Activated CD8-positive, alpha-beta memory T cell treated with anti-CD3 and anti-CD28 coated beads, Interleukin-2, amount 50 U/mL, for 48 hours (primary cell): Measurements from ENCODE around the gene ANXA6.

Experiments used
- DNase-seq: peaks from one replicate; pipeline ENCODE4 v3.0.0-alpha.2; 2020

Gene ANXA6

DNA sequence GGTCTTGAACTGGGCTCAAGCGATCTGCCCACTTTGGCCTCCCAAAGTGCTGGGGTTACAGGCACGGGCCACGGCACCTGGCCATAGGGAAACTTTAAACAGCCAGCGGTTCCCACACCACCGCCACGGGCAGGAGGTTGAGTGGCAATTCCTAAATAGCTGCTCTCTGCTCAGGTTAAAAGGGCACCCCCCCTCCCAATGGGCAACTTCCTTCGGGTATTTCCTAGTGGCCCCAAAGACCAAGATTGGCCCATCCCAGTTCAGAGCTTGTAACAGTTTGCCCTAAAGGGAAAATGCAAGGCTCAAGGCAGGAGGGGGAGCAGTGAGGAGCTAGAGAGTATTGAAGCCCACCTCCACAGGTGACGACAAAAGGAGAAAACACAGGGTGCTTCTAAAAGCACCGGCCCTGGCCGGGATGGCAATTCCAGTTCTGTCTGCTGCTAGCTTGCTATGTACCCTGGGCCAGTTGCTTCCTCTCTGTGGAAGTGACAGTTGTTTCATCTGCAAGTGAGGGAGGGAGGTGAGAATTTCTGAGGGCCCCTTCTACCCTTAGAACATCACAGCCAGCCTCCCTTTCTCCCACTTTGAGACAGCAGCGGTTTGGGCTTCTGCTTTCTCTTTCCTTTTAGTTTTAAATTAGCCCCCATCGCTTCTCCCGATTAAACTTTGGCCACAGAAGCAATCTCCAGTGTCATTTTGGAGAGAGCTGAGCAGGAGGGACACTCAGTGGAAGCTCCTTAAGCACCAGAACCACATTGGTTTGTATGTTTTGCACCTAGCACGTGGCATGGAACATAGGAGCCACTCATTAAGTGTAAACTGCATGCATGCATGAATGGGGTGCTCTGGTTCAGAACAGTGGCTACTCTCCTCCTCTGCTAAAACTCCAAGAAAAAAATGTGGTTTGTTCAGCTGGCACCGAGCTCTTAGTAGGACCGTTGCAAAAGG is 59.5 kb downstream of the ANXA6 start:
- DNase-seq, result no peak

GRCh38 chr5:151097061-151097460 is 60.5 kb downstream of the ANXA6 start:
- no peak for DNase-seq

- DNase-seq, result no peak
Measured at GRCh38 chr5:151096001-151096373, 61.6 kb downstream of the ANXA6 start.

DNA sequence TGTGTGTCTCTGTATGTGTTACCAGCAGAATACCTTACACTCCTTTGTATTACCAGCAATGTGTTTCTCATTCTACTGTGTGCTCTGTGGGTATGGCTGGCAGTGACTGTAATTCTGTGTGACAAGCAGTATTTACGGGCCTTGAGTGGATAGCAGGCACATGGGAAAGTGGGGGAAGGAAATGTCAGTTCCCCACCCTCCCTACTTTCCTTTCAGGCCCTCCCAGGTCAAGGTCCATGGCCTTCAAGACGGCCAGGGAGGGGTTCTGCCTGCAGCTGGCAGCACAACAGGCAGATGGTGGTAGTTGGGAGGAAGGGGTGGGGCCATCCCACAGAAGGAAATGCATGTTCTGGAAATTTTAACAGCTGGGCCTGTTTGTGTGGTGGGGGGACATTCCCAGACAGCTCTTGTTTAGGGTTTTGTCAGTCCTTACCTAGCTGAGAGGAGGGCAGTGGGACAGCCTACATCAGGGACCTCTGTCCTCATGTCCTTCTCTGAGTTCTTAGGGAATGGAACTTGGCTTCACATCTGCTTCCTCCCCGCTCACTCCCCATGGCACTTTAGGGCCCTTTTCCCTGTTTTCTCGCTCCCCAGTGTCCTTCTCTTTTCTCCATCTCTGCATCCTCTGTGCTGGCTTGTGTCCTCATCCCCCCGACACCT is 62.1 kb downstream of the ANXA6 start:
- DNase-seq, result no peak

- no peak for DNase-seq
Measured at GRCh38 chr5:151094852-151095245, 62.7 kb downstream of the ANXA6 start.

GRCh38 chr5:151094030-151094851 is 63.3 kb downstream of the ANXA6 start:
- peak; percentile 84 for DNase-seq

DNA sequence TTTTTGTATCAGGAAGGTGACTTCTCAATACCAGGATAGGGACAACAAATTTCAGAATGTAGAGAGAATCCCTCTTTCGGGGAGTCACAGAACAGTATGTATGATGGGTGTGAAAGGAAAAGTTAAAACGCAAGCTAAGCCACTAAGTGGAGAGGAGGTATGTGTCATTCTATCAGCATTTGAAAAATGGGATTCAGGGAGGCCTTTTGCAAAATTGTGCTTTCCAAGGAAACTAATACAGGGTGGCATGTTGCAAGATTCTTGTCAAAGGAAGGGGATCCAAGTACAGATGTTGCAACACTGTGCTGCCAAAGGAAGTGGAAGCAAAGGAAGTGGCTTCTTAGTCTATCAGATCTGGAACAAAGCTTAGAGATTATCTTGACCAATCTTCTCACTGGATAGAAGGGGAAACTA is 64.1 kb downstream of the ANXA6 start:
- no peak for DNase-seq

- DNase-seq, result no peak
Measured at GRCh38 chr5:151092762-151093161, 64.8 kb downstream of the ANXA6 start.

GRCh38 chr5:151089726-151090125 is 67.9 kb downstream of the ANXA6 start:
- DNase-seq, result no peak

DNA sequence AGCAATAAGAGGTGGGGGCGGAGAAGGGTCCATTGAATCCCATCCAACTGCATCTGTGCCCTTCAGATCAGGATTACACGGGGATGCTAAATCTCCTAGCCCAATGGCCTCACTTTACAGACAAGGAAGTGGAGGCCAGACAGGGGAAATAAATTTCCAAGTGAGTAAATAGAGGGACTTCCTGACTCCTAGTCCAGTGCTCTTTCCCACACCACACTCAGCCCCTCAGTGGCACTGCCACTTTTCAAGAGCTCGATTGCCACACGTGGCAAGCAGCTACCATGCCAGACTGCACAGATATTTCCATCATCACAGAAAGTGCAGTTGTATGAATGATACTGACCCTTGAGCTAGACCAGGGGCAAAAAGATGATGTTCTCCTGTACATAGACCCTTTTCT is 68.6 kb downstream of the ANXA6 start:
- DNase-seq, result no peak

DNA sequence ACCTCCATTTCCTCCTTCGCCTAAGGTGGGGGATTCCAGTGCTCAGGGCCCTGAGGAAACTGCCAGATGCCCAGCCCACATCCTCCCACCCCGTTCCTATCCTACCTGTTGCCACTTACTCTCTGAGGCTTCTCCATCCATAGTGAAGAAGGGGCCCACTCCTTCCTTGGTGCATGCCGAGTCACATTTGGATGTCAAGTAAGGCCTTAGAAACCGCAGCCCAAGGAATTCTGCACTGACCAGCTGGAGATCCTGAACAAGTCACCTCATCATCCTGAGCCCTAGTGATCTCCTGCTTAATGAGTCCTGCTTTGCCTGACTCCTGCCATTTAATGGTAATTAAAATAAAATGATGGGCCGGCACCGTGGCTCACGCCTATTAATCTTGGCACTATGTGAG is 70.1 kb downstream of the ANXA6 start:
- no peak for DNase-seq

GRCh38 chr5:151086905-151087360 is 70.6 kb downstream of the ANXA6 start:
- DNase-seq, result peak; percentile 86

DNA sequence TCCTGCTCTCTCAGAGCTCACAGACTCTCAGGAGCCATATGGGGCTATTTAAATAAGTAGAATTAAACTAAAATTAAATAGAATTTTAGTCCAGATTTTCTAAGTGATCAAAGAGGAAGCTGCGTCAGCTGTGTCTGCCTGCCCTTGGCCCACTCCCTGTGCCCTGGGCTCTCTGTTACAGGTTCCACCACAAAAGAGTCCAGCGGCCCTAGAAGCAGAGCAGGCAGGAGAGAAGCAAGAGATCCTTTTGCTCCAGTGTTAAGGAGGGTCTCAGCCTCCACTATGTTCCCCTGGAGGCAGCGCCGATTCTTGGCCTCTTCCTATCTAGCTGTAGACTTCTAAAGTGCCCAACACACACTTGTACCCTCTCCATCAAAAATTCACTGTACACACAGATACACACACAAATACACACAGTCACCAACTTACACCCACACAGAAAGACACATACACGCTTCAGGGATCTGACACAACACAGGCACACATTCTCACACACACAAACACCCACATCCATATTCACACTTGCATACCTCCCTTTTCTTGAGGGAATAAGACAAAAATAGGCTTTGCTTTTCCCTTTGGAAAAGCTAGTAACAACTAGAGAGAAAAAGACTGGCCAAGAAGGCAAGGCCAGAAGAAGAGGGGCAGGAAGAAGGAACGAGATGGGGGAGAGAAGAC is 71.2 kb downstream of the ANXA6 start:
- DNase-seq, result no peak

- no peak for DNase-seq
Measured at GRCh38 chr5:151085517-151086041, 72.0 kb downstream of the ANXA6 start.

DNA sequence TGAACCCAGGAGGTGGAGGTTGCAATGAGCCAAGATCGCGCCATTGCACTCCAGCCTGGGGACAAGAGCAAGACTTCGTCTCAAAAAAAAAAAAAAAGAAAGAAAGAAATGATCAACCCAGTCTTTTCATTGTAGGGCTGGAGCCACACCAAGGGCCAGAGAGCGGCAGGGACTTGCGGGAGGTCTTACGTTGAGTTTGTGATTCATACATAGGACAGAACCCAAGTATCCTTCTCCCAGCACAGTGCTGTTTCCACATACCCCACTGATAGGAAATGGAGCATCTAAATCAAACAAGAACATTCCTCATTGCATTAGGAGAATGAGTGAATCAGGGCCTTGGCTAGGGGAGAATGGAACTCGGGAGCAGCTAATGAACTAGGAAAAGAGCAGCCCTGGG is 73.2 kb downstream of the ANXA6 start:
- DNase-seq, result no peak

GRCh38 chr5:151083081-151083676 is 74.4 kb downstream of the ANXA6 start:
- DNase-seq, result peak; percentile 77

DNA sequence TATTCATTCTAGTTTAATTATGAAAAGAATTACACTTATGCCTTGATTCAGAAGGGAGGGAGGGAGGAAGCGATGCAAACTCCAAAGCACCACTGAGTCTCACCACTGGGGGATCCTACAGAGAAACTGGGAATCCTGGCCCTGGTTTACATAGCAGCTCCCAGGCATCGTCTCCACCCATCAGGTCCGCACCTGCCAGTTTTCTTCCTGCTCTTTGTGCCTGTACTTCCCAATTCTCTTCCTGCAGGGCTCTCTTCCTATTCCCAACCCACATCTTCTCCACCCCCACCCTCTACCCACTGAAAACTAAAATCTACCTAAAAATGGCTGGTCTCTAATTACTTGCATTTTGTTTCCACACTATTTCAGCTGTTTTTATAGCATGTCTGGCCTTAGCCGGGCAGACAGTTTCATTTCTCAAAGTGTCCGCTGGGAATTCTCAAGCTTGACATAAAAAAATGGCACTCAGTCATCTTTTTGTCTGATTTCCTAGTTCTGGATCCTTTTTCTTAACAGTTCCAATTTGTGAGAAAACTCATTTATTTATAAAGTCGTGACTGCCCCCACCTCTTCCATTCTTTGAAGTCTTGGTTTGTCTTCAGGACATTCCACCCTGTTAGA is 75.2 kb downstream of the ANXA6 start:
- no peak for DNase-seq

- no peak for DNase-seq
Measured at GRCh38 chr5:151081431-151082281, 75.9 kb downstream of the ANXA6 start.

GRCh38 chr5:151080613-151081430 is 76.8 kb downstream of the ANXA6 start, which contains the start of gene TNIP1:
Gene TNIP1 (minus strand): TSS chr5:151081034. CDS start chr5:151065095, 15,939 bp downstream.
- DNase-seq, result peak; percentile 98
